NAMALWA (cell line): Measurements from ENCODE around the gene BCL2.
A peak's percentile ranks its signal among the peaks of the same experiment; 100 is the strongest.

Experiments
- DNase-seq: peaks from one replicate; pipeline ENCODE4 v3.0.0-alpha.2; 2015; ENCODE audit warnings: low spot score

BCL2 gene

DNA sequence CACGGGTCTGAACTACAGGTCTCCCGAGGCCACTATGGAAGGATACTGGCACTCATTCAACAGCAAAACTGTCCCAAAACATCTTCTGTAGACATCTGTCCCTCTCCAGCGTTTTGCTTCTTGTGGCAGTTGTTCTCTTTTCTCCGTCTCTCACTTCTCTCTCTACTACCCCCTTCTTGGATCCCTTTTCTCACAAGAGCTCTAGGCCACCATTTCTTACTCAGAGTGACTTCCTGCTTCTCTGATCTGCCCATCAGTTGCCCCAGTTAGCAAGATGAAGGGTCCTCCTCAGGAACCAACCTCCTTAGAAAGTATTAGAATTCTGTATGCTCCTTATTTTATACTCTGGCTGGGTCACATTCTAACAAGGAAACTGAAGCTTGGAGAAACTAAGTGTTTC lies 32.6 kb downstream of the BCL2 start:
- no peak for DNase-seq

DNA sequence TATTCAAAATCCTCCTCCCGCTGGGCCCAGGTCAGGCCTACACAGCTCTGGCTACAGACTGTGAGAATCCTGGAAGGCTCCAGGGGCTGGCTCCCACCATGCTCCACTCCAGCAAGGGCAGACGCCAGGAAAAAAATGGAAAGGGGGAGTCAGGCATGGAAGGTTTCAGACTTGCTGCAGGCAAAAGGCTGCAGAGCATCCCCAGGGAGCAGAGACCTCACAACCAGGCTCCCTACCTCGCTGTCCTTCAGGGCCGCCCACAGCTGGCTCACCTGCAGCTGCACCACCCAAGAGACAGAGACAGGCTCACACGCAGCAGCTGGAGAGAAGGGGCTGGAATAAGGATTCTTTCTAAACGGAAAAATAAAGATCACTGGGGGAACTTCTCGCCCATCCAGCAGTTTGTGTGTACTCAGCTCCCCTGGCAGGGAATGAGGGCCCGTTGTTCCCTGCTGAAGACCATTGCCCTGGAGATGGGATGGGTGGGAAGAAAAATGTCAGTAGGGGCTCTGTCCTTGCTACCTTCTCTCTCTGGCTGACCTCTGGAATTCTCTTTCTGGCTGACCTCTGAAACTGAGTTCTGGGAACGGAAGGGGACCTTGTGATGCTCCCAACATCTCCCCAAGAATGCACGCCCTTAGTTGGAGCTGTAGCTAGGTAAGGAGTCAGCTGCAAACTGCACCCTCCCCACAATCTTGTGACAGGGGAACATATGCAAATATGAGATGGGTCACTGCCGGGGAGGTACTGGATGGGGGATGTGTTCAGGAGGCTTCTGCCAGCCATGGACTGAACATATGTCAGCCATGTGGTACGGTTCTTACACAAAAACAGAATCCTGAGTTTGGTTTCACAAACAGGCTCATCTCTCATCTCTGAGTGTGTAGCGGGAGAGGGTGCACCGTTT lies 34.5 kb downstream of the BCL2 start:
- peak; percentile 62 for DNase-seq

DNA sequence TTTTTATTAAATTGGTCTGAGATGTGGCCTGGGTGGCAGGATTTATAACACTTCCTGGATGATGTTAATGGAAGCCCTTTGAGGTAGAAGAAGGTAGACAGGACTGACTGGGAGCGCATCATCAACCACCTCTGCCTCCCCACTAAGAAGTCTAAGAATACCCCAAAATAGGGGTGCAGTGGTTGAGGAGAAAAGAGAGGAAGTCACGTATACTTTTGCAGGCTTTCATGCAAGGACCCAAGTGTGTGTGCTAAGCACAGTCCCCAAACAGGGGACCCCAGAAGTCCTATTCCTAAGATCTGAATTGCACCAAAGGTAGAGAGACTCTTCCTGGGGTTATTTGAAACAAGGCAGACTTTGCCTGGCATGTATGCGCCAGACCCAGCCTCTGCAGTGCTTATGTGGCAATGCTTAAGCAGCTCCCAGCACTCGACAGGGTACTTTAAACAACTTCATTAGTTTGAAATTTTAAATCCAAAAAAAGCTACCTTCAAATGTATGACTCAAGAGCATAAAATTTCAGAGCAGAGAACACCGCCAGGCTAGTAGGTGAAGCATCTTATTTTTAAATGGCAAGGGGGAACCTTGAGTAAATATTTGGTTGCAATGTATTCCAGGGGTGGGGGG lies 35.3 kb downstream of the BCL2 start:
- no peak for DNase-seq

DNA sequence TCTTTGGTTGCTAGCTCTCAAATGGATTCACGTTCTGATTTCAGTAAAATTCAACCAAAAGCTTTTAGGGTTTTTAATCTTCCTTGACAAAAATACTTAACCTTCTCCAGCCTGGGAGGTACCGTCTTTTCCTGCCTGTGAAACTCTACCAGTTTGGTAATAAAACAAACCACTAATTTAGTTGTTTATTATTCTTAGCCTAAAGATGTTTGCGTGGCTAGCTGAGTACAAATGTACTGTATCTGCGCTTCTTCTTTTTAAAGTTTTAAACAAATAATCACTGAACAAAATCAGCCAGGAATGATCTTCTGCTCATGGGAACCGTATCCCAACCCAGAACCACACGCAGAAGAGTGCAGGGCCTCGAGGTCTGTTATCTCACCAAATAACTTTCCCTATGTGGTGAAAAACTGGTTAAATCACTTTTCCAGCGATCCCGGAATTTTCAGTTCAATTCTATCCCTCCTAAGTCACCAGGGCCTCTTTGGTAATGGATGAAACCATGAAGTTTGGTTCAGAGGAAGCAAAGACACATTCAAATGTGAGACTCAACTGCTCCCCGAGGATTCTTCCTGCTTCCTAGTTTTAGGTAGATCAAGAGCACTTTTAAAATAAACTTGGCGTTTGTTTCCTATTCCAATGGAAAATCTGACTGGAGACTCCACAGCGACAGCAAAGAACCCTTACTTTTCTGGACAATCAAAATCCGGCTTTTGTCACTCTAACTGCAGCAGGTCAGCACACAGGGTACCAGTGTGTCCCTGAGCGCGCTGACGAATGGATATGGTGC lies 36.1 kb downstream of the BCL2 start:
- DNase-seq, result no peak

DNA sequence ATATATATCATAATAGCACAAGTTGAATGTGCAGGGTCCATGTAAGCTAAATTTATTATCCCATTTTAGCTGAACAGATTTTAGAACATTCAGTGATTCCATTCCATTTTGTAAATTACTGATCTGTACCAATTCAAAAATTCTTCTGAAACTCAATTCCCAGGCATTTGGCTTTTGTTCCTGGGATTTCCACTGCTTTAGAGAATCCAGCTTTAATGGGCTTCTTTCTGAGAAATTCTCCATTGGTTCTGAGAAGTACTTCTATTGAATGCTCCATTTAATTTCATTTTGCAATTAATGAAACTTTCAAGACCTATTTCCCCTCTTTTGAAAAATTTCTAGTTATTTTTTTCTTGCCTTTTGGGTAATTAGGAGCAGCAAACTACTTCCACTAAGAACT lies 36.8 kb downstream of the BCL2 start:
- no peak for DNase-seq

DNA sequence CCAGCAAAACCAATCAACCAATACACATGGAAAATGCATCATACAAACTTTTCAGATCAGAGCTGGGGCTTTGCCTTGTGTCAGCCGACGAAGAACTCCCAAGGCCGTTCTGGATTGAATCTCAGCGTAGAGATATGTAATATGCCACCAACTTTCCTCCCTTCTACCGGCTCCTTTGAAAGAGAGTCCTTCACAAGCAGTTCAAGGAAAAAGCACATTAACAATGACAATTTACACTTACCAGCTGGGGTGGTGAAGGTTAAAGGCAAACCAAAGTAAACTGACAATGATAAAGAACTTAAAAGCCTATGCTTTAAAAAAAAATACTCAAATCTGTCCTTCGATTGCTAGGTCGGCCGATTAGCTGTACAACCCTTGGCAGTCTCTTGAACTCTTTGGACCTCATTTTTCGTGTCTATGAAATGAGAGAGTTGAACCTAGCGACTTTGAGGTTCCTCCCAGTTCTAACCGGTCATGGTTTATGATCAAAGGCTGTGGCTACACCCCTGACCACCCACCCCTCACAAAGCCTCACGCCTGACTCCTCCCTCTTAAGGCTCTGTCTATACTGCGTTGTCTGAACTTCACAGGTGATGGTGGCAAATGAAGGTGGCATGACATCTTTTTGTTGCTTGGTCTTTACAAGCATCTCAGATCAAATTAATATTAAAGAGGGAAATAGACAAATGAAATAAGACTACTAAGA lies 46.2 kb downstream of the BCL2 start:
- DNase-seq, result no peak

DNA sequence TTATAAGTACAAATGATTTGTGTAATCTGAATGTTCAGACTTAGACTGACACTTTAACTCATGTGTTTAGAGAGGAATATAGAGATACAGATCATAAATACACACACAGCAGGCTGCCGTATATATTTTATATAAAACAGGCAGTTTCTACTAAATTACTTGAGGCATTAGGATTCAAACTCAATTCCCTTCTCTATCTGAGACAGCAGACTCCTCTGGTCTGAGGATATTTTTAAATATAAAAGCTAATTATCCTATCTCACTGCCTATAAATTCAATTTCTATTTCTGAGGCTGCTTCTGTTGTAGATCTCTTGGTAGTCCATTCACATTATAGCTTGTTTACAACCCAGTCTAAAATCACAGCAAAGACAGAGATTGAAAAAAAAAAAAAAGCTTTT lies 46.9 kb downstream of the BCL2 start:
- no peak for DNase-seq

DNA sequence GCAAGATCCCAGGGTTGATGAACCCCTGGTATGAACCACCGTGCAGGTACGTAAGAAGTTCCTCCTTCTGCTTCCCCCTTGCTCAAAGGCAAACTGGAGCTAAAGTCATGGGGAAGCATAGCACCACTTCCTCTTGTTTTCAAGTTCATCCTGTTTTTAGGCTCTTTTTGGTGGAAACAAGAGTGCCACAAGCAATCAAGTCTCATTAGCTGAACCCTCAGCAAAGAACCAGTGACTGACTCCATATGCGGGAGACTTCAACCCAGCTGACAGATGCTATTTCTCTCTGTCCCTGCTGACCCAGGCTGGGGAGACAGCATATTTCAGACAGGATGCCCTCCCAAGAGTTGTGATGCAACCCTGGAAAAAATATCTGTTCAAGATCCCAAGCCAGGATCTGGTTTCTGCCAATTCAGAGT lies 47.7 kb downstream of the BCL2 start:
- no peak for DNase-seq

DNA sequence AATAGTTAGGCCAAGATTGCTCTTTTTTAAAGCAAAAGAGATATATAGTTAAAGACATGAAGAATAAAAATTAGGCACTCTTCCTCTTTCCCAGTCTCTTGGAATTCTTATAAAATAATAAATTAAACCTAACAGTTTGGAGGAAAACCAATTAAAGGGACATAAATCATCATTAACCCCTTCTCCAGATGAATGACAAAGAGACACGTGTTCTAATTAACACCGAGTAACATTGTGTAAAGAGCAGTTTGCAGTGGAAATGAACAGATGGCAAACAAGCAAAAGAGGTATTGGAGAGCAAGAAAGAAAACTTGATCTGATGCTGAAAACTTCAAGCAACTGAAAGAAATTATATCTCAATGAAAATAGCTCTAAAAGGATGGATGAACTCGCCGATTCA lies 48.4 kb downstream of the BCL2 start:
- DNase-seq, result no peak

DNA sequence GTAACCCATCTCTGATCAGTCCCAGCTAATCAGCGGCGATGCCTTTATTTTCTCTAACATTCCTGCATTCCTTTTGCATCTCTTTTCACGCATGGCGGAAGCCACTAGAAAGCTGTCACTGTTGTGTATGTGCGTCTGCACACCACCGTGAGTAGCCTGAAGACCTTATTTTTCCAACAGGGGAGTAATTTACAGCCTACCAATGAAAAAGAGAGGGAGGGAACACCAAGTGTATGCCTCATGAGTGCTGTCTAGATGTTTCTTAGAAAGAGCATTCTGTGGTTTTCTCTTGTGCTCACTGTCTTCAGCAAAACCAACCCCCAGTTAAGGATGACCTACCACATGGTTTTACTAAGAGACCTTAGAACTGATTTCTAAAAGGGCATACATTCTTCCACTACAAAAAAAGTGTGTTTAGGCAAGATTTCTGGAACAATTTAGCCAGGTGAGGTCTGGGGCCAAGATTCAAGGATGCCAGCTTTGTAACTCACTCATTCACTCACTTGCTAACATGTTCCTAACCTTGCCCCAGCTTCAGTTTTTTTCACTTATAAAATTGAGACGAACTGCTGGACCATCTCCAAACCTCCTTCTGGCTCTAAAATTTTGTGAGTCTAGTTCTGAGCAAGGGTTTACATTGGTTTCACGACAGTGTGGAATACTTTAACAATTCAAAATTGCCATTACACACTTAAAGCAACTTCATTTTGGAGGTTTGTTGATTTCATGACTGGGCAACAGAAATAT lies 51.4 kb downstream of the BCL2 start:
- DNase-seq, result no peak

DNA sequence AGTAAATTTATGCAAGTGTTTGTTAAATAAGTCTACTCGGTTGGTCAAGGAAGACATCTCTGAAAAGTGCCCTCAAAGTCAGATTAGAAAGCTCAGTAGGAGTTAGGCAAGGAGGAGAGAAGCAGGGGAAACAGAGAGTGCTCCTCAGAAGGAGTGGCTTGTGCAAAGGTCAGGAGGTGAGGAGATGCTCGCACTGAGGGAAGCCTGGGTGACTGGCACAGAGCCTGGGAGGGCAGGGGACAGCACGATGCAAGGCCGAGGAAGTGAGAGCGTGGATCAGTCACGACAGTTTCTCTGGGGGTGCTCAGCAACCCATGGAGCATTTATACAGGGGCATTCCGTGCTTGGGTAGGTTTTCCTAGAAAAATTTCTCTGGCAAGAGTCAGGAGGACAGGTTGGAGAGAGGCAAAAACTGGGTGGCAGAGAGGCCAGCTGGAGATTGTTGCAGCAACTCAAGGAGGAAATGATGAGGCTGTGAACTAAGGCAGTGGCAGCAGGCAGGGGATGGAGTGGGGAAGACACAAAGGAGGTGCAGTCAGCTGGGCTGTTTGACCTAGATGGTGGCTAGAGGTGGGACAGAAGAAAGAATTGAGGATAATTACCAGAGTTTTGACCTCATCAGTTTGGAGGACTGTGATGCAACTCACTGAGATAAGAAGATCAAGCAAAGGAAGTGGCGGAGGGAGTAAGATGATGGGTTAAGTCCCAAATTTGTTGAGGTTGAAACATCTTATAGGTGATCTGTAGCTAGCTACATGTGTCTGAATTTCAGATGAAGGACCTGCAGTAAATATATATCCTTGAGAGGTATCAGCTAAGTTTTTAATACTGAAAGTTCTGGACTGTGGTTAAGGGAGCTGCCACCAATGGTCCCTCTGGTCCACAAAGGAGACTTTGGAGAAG lies 52.4 kb downstream of the BCL2 start:
- no peak for DNase-seq

DNA sequence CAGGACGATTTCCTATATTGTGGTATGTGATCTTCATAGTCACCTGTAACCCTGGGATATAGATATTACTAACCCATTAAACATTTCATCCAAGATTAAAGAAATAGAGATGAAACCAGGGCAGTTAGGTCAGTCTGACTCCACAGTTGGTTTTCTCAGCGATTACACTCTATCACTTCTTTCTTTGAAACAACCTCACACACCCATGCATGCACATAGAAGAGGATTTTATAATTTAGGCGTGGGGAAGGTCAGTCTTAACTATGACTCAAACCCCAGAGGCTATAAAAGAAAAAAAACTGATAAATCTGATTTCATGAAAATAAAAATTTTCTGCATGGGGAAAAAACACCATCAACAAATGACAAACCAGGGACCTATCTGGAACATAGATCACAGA lies 54.2 kb downstream of the BCL2 start:
- DNase-seq, result no peak

DNA sequence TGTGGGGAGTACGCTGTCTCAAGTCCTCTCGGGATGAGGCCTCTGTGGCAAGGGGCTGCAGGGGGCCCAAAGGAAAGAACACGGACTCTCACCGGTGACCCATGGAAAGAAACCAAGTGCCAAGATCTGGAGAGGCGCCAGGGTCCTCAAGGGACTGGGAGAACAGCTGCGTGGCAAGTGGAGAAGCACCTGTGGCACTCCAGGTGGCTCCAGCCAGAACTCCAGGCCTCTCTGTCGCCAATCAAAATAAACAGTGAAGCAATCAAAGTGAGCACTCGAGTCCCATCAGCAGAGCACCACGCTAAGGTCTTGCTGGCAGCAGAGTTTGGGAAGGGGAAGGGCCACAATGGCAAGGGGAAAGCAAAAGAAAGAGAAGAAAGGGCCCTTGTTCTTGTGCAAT lies 54.7 kb downstream of the BCL2 start:
- no peak for DNase-seq

DNA sequence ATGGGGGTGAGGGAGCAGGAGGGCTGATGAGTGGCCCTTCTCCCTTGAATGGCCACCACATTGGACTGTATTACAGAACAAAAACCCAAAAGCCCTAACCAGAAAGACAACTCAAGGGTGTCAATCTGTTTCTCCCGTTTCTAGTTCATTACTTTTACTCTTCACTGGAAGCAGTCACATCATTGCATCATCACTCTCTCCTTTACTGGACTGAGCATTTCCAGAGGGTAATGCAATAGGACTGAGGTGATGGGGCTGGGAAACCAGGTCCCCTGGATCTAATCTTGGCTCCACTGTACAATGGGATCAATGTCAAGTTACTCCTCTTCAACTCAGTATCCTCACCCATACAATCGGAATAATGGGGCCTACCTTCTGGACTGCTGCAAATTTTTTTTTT lies 56.1 kb downstream of the BCL2 start:
- DNase-seq, result no peak

DNA sequence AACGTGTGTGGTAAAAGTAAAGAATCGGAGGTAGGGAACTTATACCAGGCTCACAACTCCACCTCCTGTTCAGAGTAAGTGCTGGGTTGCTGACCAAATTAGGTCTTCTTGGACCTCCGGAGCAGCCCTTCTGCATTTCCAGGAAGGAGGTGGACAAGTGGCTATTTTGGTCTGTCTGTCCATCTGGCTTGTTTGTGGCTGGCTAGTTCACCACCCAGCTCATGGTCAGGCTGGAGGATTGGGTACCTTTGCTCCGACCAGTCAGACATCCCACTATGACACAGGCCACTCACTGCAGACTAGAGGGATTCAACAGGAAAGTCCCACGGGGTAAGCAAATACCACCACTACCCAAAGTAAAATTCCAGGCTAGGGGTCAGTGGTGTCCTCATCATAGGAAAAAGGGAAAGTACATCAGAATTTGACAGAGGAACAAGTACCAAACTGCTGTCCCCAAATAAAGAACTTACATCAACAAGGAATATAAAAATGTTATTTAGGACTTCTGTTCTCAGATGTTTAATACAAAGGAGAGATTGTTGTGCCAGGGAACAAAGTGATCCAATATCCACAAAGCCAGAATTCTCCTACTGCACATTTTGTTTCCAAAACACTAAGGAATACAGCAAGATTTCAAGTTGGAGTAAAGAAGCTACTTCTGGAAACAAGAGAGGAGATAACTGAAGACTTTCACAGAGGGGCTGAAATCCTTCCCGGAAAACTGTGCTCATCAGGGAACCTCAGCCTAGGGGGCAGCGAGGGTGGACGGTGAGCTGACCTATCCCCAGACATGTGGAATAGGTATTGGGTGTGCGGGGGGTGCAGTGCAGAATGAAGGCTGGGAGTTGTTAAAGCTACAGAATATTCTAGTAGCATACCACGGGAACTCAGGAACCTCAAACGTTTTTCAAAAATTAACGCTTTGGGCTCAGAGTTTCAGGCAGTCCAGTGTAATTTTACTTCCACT lies 56.9 kb downstream of the BCL2 start:
- DNase-seq, result no peak

DNA sequence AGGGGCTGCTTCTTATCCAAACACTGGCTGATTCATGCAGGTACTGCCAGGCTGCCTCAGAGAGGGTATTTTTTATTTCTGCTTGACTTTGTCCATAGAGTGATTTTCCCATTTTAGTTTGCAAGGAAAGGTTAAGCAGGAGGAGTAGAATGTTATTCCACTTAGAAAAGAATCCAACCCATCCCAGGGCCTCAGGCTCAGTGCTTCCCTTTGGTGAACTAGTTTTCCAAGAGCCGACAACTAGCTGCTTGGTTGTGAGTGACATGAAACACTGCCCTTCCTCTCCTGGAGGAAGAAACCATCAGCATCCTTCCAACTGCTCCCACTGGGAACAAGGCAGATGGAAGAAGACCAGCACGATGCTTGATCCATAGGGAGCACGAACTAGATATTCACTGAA lies 58.5 kb downstream of the BCL2 start:
- no peak for DNase-seq

DNA sequence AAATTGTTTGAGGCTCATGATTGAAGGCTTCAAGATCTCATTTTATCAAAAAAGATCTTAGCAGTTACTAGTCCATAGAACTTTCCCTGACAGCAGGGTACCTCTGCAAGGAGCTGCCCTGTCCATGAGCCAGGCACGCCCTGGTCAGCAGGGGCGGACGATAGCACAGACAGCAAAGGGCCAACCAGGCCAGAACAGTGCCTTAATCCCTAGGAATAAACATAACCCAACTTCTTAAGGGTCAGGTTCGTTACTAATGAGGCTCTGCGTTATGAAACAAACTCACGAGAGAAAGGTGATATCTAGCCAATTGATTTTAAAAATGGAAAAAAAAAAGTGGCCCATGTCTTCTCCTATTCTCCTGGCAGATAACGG lies 59.2 kb downstream of the BCL2 start:
- DNase-seq, result no peak

DNA sequence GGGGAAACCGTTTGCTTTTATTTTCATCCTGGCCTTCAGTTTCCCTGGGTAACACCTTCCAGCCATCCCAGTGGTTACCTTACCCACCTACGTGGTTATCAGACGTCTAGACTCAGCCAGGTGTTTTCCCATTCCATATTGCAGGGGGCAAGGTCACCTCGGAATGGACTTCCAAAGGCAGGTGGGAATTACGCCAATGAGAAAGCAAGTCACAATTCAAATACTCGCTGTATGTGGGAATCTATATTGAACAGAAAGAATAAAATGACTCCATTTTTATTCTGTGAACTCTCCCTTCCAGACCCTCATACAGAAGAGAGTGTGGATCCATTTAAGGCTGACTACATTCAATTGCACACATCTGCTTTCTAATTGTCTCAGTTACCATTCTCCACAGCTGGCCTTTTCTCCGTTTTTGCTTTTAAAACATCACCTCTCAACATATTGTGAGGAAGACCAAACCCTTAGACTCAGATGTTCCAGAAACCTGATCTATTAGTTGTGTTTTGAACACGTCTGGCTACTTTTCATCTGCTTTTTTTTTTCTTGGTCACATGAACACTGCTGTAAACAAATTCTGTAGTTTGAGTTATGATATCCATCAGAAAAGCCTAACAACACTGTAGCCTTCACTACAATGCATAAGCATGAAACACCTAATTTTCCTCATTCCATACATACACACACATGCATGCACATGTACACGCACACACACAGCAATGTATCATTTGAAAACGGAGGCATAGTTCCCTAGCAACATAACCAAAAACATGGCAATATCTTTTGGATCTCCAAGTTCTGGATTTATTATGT lies 59.8 kb downstream of the BCL2 start:
- no peak for DNase-seq
